IMR-90 (cell line): ENCODE measurements around the gene ACADM. TPM values are rescaled to one million over a fixed set of nuclear protein-coding genes. Genes with fewer than 3 reads are reported as not detected.
A peak's percentile ranks its signal among the peaks of the same experiment; 100 is the strongest.

Experiments
- ATAC-seq: fragments of 200-7000 bp; cut with Tn5 transposase; 2 replicates; pipeline ENCODE4 v1.9.1; 2020; ENCODE audit warnings: low read depth, mild to moderate bottlenecking, moderate library complexity
- BruUV-seq: library from RNA; stranded (reverse); fragments of 400-500 nt; replicated peaks from 2 replicates; lab custom pipeline; 2021; lab: Mats Ljungman, UMichigan
- CTCF ChIA-PET: fragments of 300-600 bp; formaldehyde crosslinking; extraction: SDS; loops from one replicate; lab custom pipeline; 2021; ENCODE audit warnings: antibody characterized with exemption; lab: Yijun Ruan, JAX
- POLR2A ChIA-PET: fragments of 300-600 bp; sonication (Branson Sonifier 250); formaldehyde crosslinking; loops from one replicate; lab custom pipeline; 2022; ENCODE audit warnings: antibody characterized with exemption; ENCODE audit not compliant: unreplicated experiment; lab: Charles Lee
- DNase-seq: peaks from one replicate; pipeline ENCODE4 v3.0.0; 2013
- H2AFZ ChIP-seq: replicated peaks from 2 replicates; pipeline ENCODE3; 2013; ENCODE audit warnings: low read length, mild to moderate bottlenecking; ENCODE audit not compliant: poor library complexity
- H2AK5ac ChIP-seq: 2 replicates; pipeline ENCODE4 v1.6.1; 2013; ENCODE audit warnings: low read depth, low read length, inconsistent platforms
- H2AK9ac ChIP-seq: replicated peaks from 2 replicates; pipeline ENCODE3; 2013; ENCODE audit warnings: mild to moderate bottlenecking, low read depth, low read length, moderate library complexity; ENCODE audit not compliant: poor library complexity
- H2BK120ac ChIP-seq: 2 replicates; pipeline ENCODE4 v1.6.1; 2013; ENCODE audit warnings: low read depth, low read length, inconsistent platforms
- H2BK15ac ChIP-seq: 3 replicates; pipeline ENCODE4 v1.6.1; 2013; ENCODE audit warnings: low read depth, low read length, inconsistent platforms
- H2BK20ac ChIP-seq: 2 replicates; pipeline ENCODE4 v1.6.1; 2013; ENCODE audit warnings: low read depth, mild to moderate bottlenecking, inconsistent platforms, low read length, moderate library complexity
- H2BK5ac ChIP-seq: 2 replicates; pipeline ENCODE4 v1.6.1; 2013; ENCODE audit warnings: mild to moderate bottlenecking, low read depth, low read length, inconsistent platforms; ENCODE audit not compliant: poor library complexity, severe bottlenecking
- H3K14ac ChIP-seq: replicated peaks from 2 replicates; pipeline ENCODE4 v1.6.1; 2013; ENCODE audit warnings: low read depth, low read length, inconsistent platforms
- H3K18ac ChIP-seq: 2 replicates; pipeline ENCODE4 v1.6.1; 2013; ENCODE audit warnings: low read depth, low read length, control low read depth
- H3K23ac ChIP-seq: 2 replicates; pipeline ENCODE4 v1.6.1; 2013; ENCODE audit warnings: low read depth, low read length, inconsistent platforms
- H3K27ac ChIP-seq: 2 replicates; pipeline ENCODE4 v1.5.1; 2013; ENCODE audit warnings: mild to moderate bottlenecking, control low read depth, low read length; ENCODE audit not compliant: insufficient read depth
- H3K27me3 ChIP-seq: 2 replicates; pipeline ENCODE4 v1.6.1; 2013; ENCODE audit warnings: low read length; ENCODE audit not compliant: control insufficient read depth, insufficient read depth
- H3K36me3 ChIP-seq: 2 replicates; pipeline ENCODE4 v1.6.1; 2013; ENCODE audit warnings: low read length, mixed read lengths; ENCODE audit not compliant: control insufficient read depth, insufficient read depth
- H3K4ac ChIP-seq: 2 replicates; pipeline ENCODE4 v1.6.1; 2013; ENCODE audit warnings: low read depth, low read length, inconsistent platforms
- H3K4me1 ChIP-seq: 2 replicates; pipeline ENCODE4 v1.6.1; 2013; ENCODE audit warnings: low read length, mixed read lengths; ENCODE audit not compliant: control insufficient read depth, insufficient read depth
- H3K4me2 ChIP-seq: 2 replicates; pipeline ENCODE4 v1.6.1; 2013; ENCODE audit warnings: low read depth, mild to moderate bottlenecking, control low read depth, low read length, moderate library complexity
- H3K4me3 ChIP-seq: 2 replicates; pipeline ENCODE4 v1.5.1; 2013; ENCODE audit warnings: low read depth, mild to moderate bottlenecking, control low read depth, low read length, moderate library complexity; ENCODE audit not compliant: insufficient read depth
- H3K56ac ChIP-seq: 2 replicates; pipeline ENCODE4 v1.6.1; 2013; ENCODE audit warnings: low read length, inconsistent platforms; ENCODE audit not compliant: insufficient read depth; ENCODE audit errors: extremely low read depth
- H3K79me1 ChIP-seq, 2 experiments: 2 replicates each; pipeline ENCODE4 v1.6.1; 2013; ENCODE audit warnings: low read length in 2 of 2, inconsistent platforms in 1 of 2, low read depth in 1 of 2
- H3K9ac ChIP-seq: 2 replicates; pipeline ENCODE4 v1.6.1; 2013; ENCODE audit warnings: low read depth, low read length, control low read depth
- H3K9me1 ChIP-seq: 2 replicates; pipeline ENCODE4 v1.6.1; 2013; ENCODE audit warnings: low read length, inconsistent platforms; ENCODE audit not compliant: insufficient read depth
- H3K9me3 ChIP-seq: 2 replicates; pipeline ENCODE4 v1.6.1; 2013; ENCODE audit warnings: low read length; ENCODE audit not compliant: control insufficient read depth, insufficient read depth
- H4K20me1 ChIP-seq: 2 replicates; pipeline ENCODE4 v1.6.1; 2013; ENCODE audit warnings: low read length, inconsistent platforms; ENCODE audit not compliant: insufficient read depth
- H4K5ac ChIP-seq: 2 replicates; pipeline ENCODE4 v1.6.1; 2013; ENCODE audit warnings: mild to moderate bottlenecking, low read depth, low read length, control low read depth
- H4K8ac ChIP-seq, 2 experiments: 2 replicates each; pipeline ENCODE4 v1.6.1; 2013; ENCODE audit warnings: low read depth in 2 of 2, low read length in 2 of 2, control low read depth in 1 of 2, inconsistent platforms in 1 of 2
- H4K91ac ChIP-seq: 2 replicates; pipeline ENCODE4 v1.6.1; 2013; ENCODE audit warnings: low read depth, low read length, inconsistent platforms; ENCODE audit not compliant: insufficient read depth
- BHLHE40 ChIP-seq: fragments of 150-350 bp; IDR thresholded peaks from 2 replicates; pipeline ENCODE4 v1.6.1; 2016; ENCODE audit warnings: mild to moderate bottlenecking, low read depth, low read length
- CEBPB ChIP-seq: IDR thresholded peaks from 2 replicates; pipeline ENCODE4 v1.6.1; 2012; ENCODE audit warnings: low read depth, low read length, improper control_type of control experiment
- FOS ChIP-seq: fragments of 150-350 bp; IDR thresholded peaks from 2 replicates; pipeline ENCODE4 v1.6.1; 2016; ENCODE audit warnings: low read depth, low read length
- MAFK ChIP-seq: IDR thresholded peaks from 2 replicates; pipeline ENCODE4 v1.6.1; 2012; ENCODE audit warnings: low read depth, low read length, improper control_type of control experiment
- MXI1 ChIP-seq: IDR thresholded peaks from 2 replicates; pipeline ENCODE4 v1.6.1; 2012; ENCODE audit warnings: low read depth, mild to moderate bottlenecking, low read length, moderate library complexity, borderline replicate concordance
- POLR2A ChIP-seq: IDR thresholded peaks from 2 replicates; pipeline ENCODE4 v1.6.1; 2012; ENCODE audit warnings: mild to moderate bottlenecking, low read depth, low read length
- RAD21 ChIP-seq: IDR thresholded peaks from 2 replicates; pipeline ENCODE4 v1.6.1; 2012; ENCODE audit warnings: low read length, improper control_type of control experiment
- RCOR1 ChIP-seq: IDR thresholded peaks from 2 replicates; pipeline ENCODE4 v1.6.1; 2012; ENCODE audit warnings: mild to moderate bottlenecking, low read length, improper control_type of control experiment; ENCODE audit not compliant: insufficient replicate concordance
- RFX5 ChIP-seq: IDR thresholded peaks from 2 replicates; pipeline ENCODE4 v1.8.0; 2012; ENCODE audit warnings: low read depth, mild to moderate bottlenecking, low read length, moderate library complexity
- WGBS, 2 experiments: methylation state at CpG; one replicate each; pipeline versions ENCODE4 v1.1.5 to v1.1.7; 2013; ENCODE audit warnings: missing lambda C conversion rate in 2 of 2; ENCODE audit not compliant: insufficient read length in 1 of 2; ENCODE audit errors: extremely low coverage in 2 of 2; 5-methylcytosine and 5-hydroxymethylcytosine counted together
- dilution Hi-C: fragments of 300-500 bp; cut with HindIII; formaldehyde crosslinking; loops from one replicate; pipeline ENCODE4 v1.14.3; 2018; ENCODE audit warnings: low sequenced_read_pairs; ENCODE audit not compliant: unreplicated experiment
- in situ Hi-C: fragments of 300-500 bp; cut with MboI; formaldehyde crosslinking; loops from 3 replicates; pipeline ENCODE4 v1.14.3; 2019; ENCODE audit warnings: low sequenced_read_pairs, inconsistent platforms, mixed read lengths
- intact Hi-C: fragments of 100-400 bp; cut with micrococcal nuclease; formaldehyde crosslinking; loops from 2 replicates; pipeline ENCODE4 v1.10.0; 2022
- polyA plus RNA-seq, 3 experiments: library from polyadenylated mRNA; depleted of rRNA; stranded (reverse); fragments of >200 nt; gene quantifications; 2 replicates each; pipeline ENCODE4 v1.2.3, GENCODE V29; 2012; ENCODE audit warnings: low replicate concordance in 1 of 3
- total RNA-seq: library from RNA; depleted of rRNA; stranded (reverse); fragments of >200 nt; gene quantifications from 2 replicates; pipeline ENCODE4 v1.2.3, GENCODE V29; 2012
- TF ChIP-seq, protein P1 (sequence below): fragments of 150-350 bp; IDR thresholded peaks from 2 replicates; pipeline ENCODE4 v1.6.1; 2016; ENCODE audit warnings: low read depth, mild to moderate bottlenecking, low read length, moderate library complexity, borderline replicate concordance
- TF ChIP-seq, protein P2 (sequence below): conservative IDR thresholded peaks from 2 replicates; pipeline ENCODE4 v1.5.1; 2012; ENCODE audit warnings: mild to moderate bottlenecking, low read depth, low read length, improper control_type of control experiment

Gene ACADM
- total and polyA plus RNA-seq, 2 of the 4 experiments (the other 2 are of a cell fraction), result 8.6 to 18.5 TPM

DNA sequence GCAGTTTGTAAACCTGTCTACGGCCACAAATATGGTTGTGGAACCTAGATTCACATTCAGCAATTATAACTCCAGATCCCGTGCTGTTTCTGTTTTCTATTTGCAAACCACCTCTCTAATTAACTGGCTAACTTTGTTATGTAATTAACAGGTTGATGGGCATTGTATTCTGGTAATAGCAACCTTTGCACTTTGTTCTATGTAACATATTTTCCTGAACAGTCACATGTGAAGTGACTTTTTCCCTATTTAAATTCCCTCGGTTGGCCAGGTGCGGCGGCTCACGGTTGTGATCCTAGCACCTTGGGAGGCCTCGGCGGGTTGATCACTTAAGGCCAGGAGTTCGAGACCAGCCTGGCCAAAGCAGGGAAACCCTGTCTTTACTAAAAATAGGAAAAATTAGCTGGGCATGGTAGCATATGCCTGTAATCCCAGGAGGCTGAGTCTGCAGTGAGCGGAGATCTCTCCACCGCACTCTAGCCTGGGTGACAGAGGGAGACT lies 1.4 kb downstream of the ACADM start:
- H4K91ac ChIP-seq, result no peak overlapping the region
- DNase-seq (no peak), ATAC-seq (no peak)
- no peak overlapping the region for H3K14ac ChIP-seq
- H2AFZ ChIP-seq, result no peak overlapping the region
- H2AK9ac ChIP-seq, result no peak overlapping the region
- H3K4me2 ChIP-seq, result peak overlapping the region; percentile 87
- no peak overlapping the region for H2BK120ac ChIP-seq
- H3K4ac ChIP-seq, result no peak overlapping the region
- no peak overlapping the region for H2BK5ac ChIP-seq
- no peaks in the 10 kb centered on the region for H3K27me3 ChIP-seq
- peaks cover 4 to 39% of the 10 kb centered on the region in 2 experiments; a peak in 3 of 4 replicates for H3K79me1 ChIP-seq
- H3K36me3 ChIP-seq, result no peaks in the 10 kb centered on the region
- 0 out of 2 replicates have a peak, but pooled peaks cover 4% of the 10 kb centered on the region for H3K9me1 ChIP-seq
- TF ChIP-seq CEBPB (no peak), RFX5 (no peak), POLR2A (no peak), FOS (no peak), BHLHE40 (no peak), MXI1 (no peak), MAFK (no peak), RCOR1 (no peak), RAD21 (no peak)
- TF ChIP-seq, protein P1, sequence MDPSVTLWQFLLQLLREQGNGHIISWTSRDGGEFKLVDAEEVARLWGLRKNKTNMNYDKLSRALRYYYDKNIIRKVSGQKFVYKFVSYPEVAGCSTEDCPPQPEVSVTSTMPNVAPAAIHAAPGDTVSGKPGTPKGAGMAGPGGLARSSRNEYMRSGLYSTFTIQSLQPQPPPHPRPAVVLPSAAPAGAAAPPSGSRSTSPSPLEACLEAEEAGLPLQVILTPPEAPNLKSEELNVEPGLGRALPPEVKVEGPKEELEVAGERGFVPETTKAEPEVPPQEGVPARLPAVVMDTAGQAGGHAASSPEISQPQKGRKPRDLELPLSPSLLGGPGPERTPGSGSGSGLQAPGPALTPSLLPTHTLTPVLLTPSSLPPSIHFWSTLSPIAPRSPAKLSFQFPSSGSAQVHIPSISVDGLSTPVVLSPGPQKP, result no peak
- TF ChIP-seq, protein P2, sequence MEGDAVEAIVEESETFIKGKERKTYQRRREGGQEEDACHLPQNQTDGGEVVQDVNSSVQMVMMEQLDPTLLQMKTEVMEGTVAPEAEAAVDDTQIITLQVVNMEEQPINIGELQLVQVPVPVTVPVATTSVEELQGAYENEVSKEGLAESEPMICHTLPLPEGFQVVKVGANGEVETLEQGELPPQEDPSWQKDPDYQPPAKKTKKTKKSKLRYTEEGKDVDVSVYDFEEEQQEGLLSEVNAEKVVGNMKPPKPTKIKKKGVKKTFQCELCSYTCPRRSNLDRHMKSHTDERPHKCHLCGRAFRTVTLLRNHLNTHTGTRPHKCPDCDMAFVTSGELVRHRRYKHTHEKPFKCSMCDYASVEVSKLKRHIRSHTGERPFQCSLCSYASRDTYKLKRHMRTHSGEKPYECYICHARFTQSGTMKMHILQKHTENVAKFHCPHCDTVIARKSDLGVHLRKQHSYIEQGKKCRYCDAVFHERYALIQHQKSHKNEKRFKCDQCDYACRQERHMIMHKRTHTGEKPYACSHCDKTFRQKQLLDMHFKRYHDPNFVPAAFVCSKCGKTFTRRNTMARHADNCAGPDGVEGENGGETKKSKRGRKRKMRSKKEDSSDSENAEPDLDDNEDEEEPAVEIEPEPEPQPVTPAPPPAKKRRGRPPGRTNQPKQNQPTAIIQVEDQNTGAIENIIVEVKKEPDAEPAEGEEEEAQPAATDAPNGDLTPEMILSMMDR, result no peak
- CTCF ChIA-PET, result no interaction called here
- H3K9me3 ChIP-seq, result no peaks in the 10 kb centered on the region
- H3K4me3 ChIP-seq, result peak overlapping the region; percentile 96
- H3K18ac ChIP-seq, result no peak overlapping the region
- peak overlapping the region; percentile 38; the same call in 1 of the 2 replicates for H3K9ac ChIP-seq
- intact Hi-C loops, result no loop called here
- no peak overlapping the region for H3K27ac ChIP-seq
- H2AK5ac ChIP-seq, result no peak overlapping the region
- no peaks in the 10 kb centered on the region; the same call in 1 of the 2 replicates for H4K20me1 ChIP-seq
- H3K4me1 ChIP-seq, result peaks cover 2% of the 10 kb centered on the region; the same call in 1 of the 2 replicates
- POLR2A ChIA-PET, result no interaction called here
- no peak overlapping the region for H4K5ac ChIP-seq
- H3K56ac ChIP-seq, result no peak overlapping the region
- no peak overlapping the region for H3K23ac ChIP-seq
- no peak overlapping the region for H2BK15ac ChIP-seq
- TSS peak; percentile 39 for BruUV-seq
- 58% methylated on average over 4 of the region's 11 CpGs; no CpG with 5 or more reads in 1 of the 2 experiments for WGBS, 2 experiments
- in situ Hi-C loops, result loop anchor here (10.0 kb wide), 1 partner anchor 59 kb away; the partner anchor contains the start of gene RABGGTB
- dilution Hi-C loops, result no loop called here
- H4K8ac ChIP-seq, result no peak overlapping the region; a peak in 1 of 4 replicates
- no peak overlapping the region for H2BK20ac ChIP-seq
